Activated T-helper 17 cell treated with anti-CD3 and anti-CD28 coated beads, Interleukin-2, amount 50 U/mL, for 72 hours (primary cell): ENCODE results near the gene SMC1B. TPM values are rescaled to one million over a fixed set of nuclear protein-coding genes. Genes with fewer than 3 reads are reported as not detected.
A peak's percentile ranks its signal among the peaks of the same experiment; 100 is the strongest.
"Not testable (repeated sequence)": the region's sequence is repeated elsewhere in the genome, so short reads cannot be mapped to it uniquely, and the experiment has no call there.

Experiments
- ATAC-seq: fragments of 150-1000 bp; cut with Tn5 transposase; replicated peaks from 2 replicates; pipeline ENCODE4 v1.10.0; 2021; ENCODE audit warnings: mild to moderate bottlenecking, moderate library complexity
- H3K27ac Mint-ChIP-seq: one replicate; pipeline ENCODE4 v1.8.0; 2022; ENCODE audit warnings: mixed read lengths
- H3K27me3 Mint-ChIP-seq: one replicate; pipeline ENCODE4 v1.8.0; 2022; ENCODE audit warnings: mixed read lengths
- H3K36me3 Mint-ChIP-seq: one replicate; pipeline ENCODE4 v1.8.0; 2022; ENCODE audit warnings: low read depth, mild to moderate bottlenecking, mixed read lengths
- H3K4me1 Mint-ChIP-seq: one replicate; pipeline ENCODE4 v1.8.0; 2022; ENCODE audit warnings: mixed read lengths
- H3K4me3 Mint-ChIP-seq: one replicate; pipeline ENCODE4 v1.8.0; 2022; ENCODE audit warnings: mild to moderate bottlenecking, mixed read lengths
- H3K9me3 Mint-ChIP-seq: one replicate; pipeline ENCODE4 v1.8.0; 2022; ENCODE audit warnings: mixed read lengths
- total RNA-seq, 2 donors: library from RNA; stranded (reverse); gene quantifications; one replicate each; pipeline ENCODE4 v1.2.3, GENCODE V29; 2022

The SMC1B gene
- total RNA-seq, 2 donors from 2014 or later = 0.43 to 1.7 TPM

DNA sequence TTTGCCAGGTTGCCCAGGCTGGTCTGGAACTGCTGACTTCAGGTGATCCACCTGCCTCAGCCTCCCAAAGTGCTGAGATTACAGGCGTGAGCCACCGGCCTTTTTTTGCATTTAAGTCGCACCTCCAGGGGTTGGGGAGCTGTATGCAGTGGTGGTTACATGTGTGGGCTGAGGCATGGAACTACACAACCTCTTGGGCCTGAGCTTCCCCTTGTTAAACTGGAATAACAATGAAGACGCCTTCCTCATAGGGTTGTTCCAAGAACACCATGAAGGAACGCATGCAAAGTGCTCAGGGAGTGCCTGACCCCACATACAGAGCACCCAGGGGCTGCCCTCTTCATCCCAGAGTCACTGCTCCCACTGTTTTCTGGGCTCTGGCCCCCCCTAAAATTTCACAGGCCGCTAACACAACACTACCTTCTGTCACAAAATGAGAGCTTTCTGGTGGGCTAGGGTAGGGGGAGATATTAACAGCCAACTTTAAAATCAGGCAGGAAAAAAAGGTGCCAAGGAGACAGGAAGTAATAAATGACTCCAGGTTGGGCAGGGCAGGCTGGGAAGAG lies 104.9 kb downstream of the SMC1B start:
- peaks cover 22% of the 10 kb centered on the region for H3K4me1 Mint-ChIP-seq
- ATAC-seq = no peak
- H3K9me3 Mint-ChIP-seq = no peaks in the 10 kb centered on the region
- H3K27me3 Mint-ChIP-seq = no peaks in the 10 kb centered on the region
- peaks cover 30% of the 10 kb centered on the region for H3K36me3 Mint-ChIP-seq
- H3K27ac Mint-ChIP-seq = peak overlapping the region; percentile 96
- H3K4me3 Mint-ChIP-seq = peak overlapping the region; percentile 93

DNA sequence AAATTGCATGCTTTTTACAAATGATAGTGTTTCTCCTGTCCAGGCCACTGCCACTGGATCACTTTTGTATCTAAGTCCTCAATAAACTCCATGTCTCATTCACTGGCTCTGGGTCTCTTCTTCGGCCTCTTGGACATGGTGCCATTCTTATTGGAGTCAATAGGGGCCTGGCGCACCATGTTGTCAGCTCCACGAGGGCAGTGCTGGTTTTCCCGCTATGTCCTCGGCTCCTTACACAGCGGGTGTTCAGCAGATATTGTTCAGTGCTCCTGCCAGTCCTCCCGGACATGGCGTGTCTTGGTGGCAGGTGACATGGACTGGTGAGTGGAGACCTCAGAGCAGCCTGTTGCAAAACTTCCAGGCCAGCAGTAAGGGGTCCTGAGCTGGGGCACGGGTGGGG lies 107.3 kb downstream of the SMC1B start:
- no peak overlapping the region for H3K4me3 Mint-ChIP-seq
- H3K4me1 Mint-ChIP-seq = peaks cover 18% of the 10 kb centered on the region
- H3K27me3 Mint-ChIP-seq = no peaks in the 10 kb centered on the region
- H3K9me3 Mint-ChIP-seq = no peaks in the 10 kb centered on the region
- ATAC-seq = no peak
- H3K36me3 Mint-ChIP-seq = peaks cover 14% of the 10 kb centered on the region
- no peak overlapping the region for H3K27ac Mint-ChIP-seq

DNA sequence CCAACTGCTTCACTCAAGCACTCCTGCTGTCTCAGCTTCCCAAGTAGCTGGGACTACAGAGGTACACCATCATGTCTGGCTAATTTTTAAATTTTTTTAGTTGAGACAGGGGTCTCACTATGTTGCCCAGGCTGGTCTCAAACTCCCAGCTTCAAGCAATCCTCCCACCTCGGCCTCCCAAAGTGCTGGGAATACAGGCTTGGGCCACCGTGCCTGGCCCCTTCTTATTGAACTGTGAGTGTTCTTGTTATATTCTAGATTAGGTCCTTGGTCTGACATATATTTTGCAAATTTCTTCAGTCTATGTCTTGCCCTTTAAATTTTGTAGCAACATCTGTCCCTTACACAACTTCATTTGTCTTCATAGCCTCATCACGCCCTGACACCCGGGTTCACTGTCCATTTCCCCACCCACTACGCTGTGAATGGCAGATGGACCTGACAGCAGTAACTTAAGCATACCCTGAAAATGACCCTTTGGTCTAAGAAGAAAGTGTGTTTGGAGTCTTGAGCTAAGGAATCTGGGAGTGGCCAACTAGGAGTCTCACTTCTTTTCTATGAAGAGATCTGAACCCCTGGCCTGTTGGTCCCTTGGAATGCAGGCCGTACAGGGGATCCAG lies 107.8 kb downstream of the SMC1B start:
- Mint-ChIP-seq H3K36me3 (peaks cover 8% of the 10 kb centered on the region), H3K4me1 (peaks cover 12% of the 10 kb centered on the region), H3K27ac (no peak overlapping the region), H3K27me3 (no peaks in the 10 kb centered on the region), H3K9me3 (no peaks in the 10 kb centered on the region), H3K4me3 (no peak overlapping the region)
- no peak for ATAC-seq

DNA sequence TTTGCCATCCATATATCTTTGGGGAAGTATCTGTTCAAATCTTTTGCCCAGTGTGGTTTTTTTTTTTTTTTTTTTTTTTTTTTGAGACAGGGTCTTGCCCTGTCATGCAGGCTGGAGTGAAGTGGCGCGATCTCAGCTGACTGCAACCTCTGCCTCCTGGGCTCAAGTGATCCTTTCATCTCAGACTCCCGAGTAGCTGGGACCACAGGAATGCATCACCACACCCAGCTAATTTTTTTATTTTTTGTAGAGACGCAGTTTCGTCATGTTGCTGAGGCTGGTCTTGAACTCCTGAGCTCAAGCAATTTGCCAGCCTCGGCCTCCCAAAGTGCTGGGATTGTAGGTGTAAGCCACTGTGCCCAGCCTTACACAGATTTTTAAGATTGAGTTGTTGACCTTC lies 108.4 kb downstream of the SMC1B start:
- Mint-ChIP-seq H3K4me3 (no peak overlapping the region), H3K9me3 (no peaks in the 10 kb centered on the region), H3K4me1 (peaks cover 11% of the 10 kb centered on the region), H3K36me3 (peaks cover 6% of the 10 kb centered on the region), H3K27ac (no peak overlapping the region), H3K27me3 (no peaks in the 10 kb centered on the region)
- no peak for ATAC-seq

DNA sequence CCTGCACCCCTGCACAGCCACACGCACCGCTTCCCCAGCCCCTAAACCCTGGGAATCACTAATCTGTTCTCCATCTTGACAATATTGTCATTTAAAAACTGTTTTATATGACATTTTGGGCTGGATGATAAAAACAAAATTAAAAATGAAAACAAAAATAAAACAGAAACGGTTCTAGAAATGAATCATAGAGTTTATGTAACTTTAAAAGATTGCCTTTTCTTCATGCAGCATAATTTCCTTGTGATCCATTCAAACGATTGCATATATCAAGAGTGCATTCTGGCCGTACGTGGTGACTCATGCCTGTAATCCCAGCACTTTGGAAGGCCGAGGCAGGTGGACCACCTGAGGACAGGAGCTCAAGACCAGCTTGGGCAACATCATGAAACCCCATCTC lies 110.2 kb downstream of the SMC1B start:
- Mint-ChIP-seq H3K36me3 (no peaks in the 10 kb centered on the region), H3K4me1 (peaks cover 5% of the 10 kb centered on the region), H3K27ac (peak overlapping the region; percentile 48), H3K4me3 (no peak overlapping the region), H3K27me3 (no peaks in the 10 kb centered on the region), H3K9me3 (no peaks in the 10 kb centered on the region)
- no peak for ATAC-seq

DNA sequence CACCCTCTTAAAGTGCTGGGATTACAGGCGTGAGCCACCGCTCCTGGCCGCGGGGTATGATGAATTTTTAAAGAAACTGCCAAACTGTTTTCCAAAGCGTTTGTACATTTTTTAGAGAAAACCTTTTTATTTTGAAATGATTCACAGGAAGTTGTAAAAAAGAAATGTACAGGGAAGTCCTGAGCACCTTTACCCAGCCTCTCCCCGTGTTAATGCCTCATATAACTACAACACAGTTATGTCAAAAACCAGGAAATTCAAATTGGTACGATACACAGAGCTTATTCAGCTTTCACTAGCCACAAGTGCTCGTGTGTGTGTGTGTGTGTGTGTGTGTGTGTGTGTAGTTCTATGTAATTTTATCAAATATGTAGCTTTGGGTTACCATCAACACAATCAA lies 110.6 kb downstream of the SMC1B start:
- Mint-ChIP-seq H3K4me3 (no peak overlapping the region), H3K27ac (peak overlapping the region; percentile 48), H3K9me3 (no peaks in the 10 kb centered on the region), H3K4me1 (peaks cover 5% of the 10 kb centered on the region), H3K36me3 (no peaks in the 10 kb centered on the region), H3K27me3 (no peaks in the 10 kb centered on the region)
- peak; percentile 46 for ATAC-seq

DNA sequence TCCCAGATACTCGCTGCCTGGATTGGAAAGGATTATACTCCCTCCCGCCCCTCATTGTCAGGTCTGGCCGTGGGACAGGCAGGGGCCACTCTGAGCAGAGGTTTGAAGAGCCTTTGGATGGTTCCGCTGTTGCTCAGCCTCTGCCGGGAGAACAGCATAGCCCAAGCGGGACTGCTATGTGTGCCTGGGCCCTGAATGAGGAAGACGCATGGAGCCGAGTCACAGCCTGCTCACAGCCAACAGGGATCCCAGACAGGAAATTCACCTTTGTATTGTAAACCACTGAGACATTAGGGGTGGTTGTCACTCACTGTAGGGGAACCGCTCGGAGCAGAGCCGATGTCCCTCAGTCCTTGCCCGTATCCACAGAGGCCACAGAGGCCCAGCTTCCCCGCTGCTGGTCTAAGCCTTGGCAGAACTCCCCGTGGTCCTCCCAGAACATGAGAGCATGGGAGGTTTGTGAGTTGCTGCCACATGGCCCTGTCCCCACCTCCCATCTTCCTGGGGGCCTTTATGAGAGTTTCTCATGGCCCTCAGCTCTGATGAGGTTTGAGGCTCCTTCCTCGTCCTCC lies 114.4 kb downstream of the SMC1B start:
- Mint-ChIP-seq H3K36me3 (no peaks in the 10 kb centered on the region), H3K9me3 (no peaks in the 10 kb centered on the region), H3K27ac (no peak overlapping the region), H3K4me1 (peaks cover 9% of the 10 kb centered on the region), H3K4me3 (no peak overlapping the region), H3K27me3 (no peaks in the 10 kb centered on the region)
- ATAC-seq = no peak

DNA sequence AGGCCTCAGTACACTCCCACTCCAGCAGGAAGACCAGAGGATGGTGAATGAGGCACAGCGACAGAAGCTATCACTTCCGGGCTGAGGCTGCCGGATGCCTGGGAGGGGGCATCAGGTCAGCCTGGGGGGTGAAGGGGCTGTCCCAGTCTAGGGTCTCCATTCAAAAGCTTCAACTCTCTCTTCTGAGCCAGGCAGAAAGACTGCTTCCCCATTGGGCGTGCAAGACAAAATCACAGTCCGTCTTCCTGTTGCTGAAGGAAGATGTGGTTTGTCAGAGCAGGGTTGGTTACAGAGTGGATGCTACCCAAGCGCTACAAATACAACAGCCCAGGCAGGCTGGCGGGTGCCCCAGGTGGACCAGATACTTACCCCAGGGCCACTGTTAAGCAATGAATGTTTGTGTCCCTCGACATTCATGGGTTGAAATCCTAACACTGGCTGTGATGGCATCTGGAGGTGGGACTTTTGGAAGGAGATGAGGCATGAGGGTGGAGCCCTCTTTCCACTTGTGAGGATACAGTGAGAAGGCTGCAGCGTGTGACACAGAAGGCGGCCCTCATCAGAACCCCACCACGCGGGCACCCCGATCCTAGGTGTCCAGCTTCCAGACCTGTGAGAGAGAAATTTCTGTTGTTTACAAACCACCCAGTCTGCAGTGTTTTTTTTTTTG lies 116.6 kb downstream of the SMC1B start:
- H3K27me3 Mint-ChIP-seq = no peaks in the 10 kb centered on the region
- no peaks in the 10 kb centered on the region for H3K36me3 Mint-ChIP-seq
- H3K27ac Mint-ChIP-seq = peak overlapping the region; percentile 70
- H3K4me1 Mint-ChIP-seq = peaks cover 5% of the 10 kb centered on the region
- ATAC-seq = peak; percentile 79
- peak overlapping the region; percentile 58 for H3K4me3 Mint-ChIP-seq
- H3K9me3 Mint-ChIP-seq = no peaks in the 10 kb centered on the region

DNA sequence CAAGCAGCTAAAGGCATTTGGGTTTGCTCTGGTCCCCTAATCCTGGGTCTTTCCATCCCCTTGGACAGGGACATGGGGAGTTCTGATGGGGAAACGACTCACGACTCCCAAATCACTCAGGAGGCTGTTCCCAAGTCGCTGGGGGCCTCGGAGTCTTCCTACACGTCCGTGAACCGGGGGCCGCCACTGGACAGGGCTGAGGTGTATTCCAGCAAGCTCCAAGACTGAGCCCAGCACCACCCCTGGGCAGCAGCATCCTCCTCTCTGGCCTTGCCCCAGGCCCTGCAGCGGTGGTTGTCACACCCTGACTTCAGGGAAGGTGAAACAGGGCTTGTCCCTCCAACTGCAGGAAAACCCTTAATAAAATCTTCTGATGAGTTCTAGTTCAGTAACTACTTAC lies 117.9 kb downstream of the SMC1B start:
- peak overlapping the region; percentile 58 for H3K4me3 Mint-ChIP-seq
- no peak for ATAC-seq
- peak overlapping the region; percentile 70 for H3K27ac Mint-ChIP-seq
- H3K27me3 Mint-ChIP-seq = no peaks in the 10 kb centered on the region
- no peaks in the 10 kb centered on the region for H3K36me3 Mint-ChIP-seq
- H3K4me1 Mint-ChIP-seq = peaks cover 4% of the 10 kb centered on the region
- no peaks in the 10 kb centered on the region for H3K9me3 Mint-ChIP-seq

DNA sequence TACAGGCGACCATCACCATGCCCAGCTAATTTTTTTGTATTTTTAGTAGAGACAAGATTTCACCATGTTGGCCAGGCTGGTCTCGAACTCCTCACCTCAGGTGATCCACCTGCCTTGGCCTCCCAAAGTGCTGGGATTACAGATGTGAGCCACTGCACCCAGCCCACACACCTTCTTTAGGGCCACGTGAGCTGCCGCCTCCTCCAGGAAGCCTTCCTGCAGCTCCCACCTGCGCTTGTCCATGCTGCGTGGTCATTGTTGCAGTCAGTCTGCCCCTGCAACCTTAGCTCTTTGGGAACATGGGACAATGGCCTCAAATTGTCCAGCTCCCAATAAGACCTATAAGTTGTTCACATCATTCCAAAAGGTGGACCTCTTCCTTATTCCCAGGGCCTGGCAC lies 118.4 kb downstream of the SMC1B start:
- H3K4me1 Mint-ChIP-seq, ATAC-seq: not testable (repeated sequence)

More for the DNA sequence above, 118.4 kb downstream of the SMC1B start:
- not testable (repeated sequence) for H3K36me3 Mint-ChIP-seq, H3K27me3 Mint-ChIP-seq, H3K9me3 Mint-ChIP-seq, H3K4me3 Mint-ChIP-seq
- peak overlapping the region; percentile 70 for H3K27ac Mint-ChIP-seq

Other genes starting within 250 kb of the SMC1B start
- gene NUP50, start 249.7 kb downstream of the SMC1B start, total RNA-seq = 100 to 1,000 TPM in 1 of 2 donors, 10 to 100 TPM in 1; 98.4 to 163 TPM
- 10 to 100 TPM in 1 of 2 donors, 1 to 10 TPM in 1; 8.7 to 24.1 TPM for gene KIAA0930, start 172.7 kb downstream of the SMC1B start, total RNA-seq
- gene UPK3A, start 128.7 kb downstream of the SMC1B start, total RNA-seq = not detected
- 10 to 100 TPM; 64.3 to 99.4 TPM for gene FAM118A, start 103.7 kb downstream of the SMC1B start, total RNA-seq
- 10 to 100 TPM in 1 of 2 donors, 1 to 10 TPM in 1; 6.5 to 11.1 TPM for gene RIBC2, start 94 bp upstream of the SMC1B start, total RNA-seq
- under 1 TPM; 0.32 to 0.65 TPM for gene FBLN1, start 89.3 kb upstream of the SMC1B start, total RNA-seq